Measurements from ENCODE around the gene CBX4.

CBX4 gene

DNA sequence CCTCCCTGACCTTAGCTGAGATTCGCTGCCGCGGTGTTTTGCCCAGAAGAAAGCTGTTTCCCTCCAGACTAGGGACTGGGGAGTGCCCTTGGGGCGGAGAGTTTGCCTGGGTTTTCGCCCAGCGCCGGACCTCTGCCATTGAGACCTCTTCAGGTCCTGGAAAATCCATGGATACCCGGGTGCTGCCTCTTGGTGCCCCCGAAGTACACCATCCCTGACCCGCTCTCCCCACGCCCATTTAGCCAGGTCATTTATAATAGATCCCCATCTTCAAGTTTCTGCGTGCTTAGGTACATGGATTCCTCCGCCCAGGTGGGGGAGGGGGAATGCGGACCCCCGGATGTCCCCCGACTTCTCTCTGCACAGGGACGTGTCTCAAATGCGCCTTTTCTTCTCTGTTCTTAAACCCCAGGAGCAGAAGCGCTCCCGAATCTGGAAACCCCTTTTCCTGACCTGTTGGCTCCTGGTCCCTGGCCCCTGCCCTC, 27.3 kb downstream of the CBX4 start:
- no peak for DNase-seq

GRCh38 chr17:79811011-79811867, 28.0 kb downstream of the CBX4 start:
- peak in 1 of 6 experiments; percentile 34 for DNase-seq

DNA sequence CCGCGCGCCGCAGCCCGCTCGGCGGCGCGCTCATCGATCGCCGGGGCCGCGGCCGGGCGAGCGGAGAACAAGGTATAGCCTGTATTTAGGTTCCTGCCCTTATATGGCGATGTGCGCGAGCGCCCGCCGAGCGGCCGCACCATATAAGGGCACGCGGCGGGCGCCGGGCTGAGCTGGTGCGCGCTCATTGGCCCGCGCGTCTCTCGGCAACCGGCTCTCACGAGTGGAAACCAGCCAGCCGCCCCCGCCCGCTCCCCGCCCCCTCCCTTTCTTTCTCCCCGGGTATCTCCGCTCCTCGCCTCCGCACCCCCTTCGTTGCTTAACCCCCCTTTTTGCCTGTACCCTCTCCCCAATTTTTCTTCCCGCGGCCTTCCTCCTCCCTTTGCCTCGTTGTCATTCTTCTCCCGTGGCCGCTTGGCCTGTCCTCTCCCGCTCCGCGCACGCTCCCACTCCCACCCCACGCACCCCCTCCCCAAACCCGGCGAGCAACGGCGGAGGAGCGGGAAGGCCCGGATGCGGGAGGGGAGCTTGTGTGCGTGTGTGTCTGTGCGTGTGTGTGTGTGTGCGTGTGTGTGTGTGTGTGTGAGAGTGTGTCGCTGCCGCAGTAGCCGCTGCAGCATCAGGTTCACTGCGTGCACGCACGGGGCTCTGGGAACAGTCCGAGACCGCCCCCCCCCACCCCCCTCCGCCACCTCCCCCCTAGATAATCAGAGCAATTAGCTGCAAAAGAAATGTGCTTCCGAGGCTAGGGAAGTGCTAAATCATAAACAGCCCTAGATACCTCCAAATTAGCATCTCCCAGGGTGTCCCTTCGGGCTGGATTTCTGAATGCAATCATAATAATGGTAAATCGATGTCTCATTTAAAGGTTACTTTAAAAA, 28.9 kb downstream of the CBX4 start:
- DNase-seq = peak; percentile 42 to 83 (median 76)

GRCh38 chr17:79809530-79810129, 29.6 kb downstream of the CBX4 start:
- peak in 1 of 6 experiments; percentile 44 for DNase-seq

DNA sequence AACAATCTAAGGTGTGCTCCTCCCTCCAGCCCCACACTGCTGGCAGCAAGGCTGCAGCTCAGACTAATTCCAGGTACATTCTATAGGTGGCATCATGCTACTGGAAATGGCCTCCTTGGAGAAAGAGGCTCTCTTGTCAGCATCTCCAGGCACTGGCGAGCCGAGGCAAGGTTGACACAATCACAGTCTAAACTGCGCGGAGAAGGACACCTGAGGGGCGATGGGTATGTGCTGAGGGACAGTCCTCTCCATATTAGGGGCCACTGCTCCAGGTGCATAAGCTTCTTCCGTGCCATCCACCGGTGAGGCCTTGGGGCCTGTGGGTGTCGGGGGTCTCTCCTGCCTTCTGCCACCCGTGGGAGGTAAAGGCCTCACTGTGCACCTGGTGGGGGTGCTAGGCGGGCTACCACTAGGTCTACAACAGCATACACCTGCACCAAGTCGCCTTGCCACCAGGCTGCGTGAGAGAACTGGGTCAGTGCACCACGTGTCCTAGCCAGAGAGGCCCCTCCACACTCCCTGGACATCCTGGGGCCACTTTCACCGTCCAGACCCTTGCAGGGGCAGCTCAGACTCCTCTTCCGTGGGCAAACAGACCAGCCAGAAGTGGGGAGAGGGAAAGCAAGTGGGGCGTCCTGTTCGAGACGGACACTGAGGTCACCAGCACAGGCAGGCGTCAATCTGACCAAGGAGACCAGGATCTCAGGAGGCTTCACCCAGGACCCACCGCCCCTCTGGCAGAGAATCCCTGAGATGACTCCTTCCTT, 30.3 kb downstream of the CBX4 start:
- DNase-seq = peak in 2 of 6 experiments; percentile 27 to 40

DNA sequence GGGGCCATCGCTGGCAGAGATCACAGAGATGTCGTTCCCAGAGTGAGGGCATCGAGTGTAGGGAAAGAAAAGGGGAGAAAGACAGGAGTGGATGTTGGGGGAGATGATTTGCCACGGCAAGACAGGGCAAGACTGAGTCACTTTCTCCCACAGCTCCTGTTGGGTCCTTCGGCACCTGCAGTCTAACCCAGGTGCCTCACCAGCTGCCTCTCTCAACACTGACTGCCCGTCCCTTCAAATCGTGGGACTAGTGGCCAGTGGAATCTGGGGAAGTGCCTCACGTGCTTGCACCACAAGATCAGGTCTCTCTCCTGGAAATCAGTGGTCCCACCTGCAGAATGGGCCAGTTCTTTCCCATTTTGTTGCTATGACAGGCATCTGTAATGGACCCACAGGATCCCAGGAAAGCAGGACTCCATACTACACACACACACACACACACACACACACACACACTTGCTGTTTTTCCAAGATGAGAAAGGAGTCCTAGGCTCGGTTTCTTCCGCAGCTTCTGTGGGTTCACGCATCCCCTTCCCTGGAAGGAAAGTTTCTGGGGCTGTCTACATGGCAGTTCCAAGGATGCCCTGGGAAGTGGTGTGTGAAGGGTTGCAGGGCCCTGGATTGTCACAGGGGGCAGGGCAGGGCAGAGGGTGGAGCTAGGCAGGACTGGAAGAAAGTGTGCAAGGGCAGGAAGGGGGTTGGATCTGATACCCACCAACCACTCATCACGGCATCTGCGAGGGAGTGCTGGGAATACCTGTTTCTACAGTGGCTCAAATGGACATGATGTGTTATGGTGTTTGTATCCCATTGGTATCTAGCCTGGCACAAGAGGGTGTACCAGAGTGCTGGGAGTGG, 32.1 kb downstream of the CBX4 start:
- no peak for DNase-seq

DNA sequence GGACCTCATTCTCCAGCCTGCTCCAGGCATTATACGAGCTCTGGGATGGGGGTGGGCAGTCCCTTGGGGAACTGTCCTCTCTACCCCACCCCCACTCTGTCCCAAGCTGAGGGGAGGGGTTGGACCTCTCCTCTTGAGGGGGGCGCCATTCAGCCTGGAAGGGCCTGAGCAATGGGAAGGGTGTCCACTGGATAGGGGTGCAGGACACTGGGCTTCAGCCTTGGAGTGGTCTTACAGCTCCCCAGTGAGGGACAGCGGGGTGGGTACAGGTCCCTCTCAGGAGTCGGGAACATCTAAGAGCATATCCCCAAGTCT, 32.8 kb downstream of the CBX4 start:
- no peak for DNase-seq

- no peak for DNase-seq
These were observed 34.2 kb downstream of the CBX4 start for GRCh38 chr17:79804856-79805696.

- peak in 3 of 6 experiments; percentile 17 to 57 (median 32) for DNase-seq
These were observed 35.0 kb downstream of the CBX4 start for GRCh38 chr17:79803997-79804855.

GRCh38 chr17:79803421-79803996, 35.7 kb downstream of the CBX4 start:
- DNase-seq = no peak

DNA sequence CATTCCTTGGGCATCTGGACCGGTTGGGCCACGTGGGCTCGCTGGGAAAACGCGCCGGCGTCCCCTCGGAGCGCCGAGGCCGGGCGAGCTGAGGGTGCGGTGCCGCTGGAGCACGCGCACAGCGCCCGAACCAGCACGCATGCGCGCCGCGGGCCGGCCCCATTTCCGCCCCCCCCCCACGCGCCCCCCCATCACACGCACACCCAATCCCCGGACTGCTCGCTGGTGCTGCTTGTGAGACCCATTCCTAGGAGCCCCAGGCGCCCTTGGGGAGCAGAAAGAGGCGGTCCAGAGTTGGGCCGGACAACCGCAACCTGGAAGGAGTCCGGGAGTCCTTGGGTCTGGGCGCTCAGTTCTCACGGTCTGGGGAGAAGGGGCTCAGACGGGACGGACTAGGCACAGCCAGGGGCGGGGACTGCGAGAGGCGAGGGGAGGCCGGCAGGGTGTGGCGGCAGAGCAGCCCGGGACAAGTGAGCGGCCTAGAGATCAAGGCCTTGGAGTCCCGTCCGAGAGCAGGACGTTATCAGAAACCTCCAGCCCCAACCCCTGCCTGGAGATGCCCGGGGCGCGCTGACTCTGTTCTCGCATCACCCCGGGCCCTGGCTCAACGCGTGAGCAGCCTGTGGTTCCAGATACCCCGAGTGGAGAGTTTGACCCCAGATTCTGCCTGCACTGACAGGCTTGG, 36.4 kb downstream of the CBX4 start:
- DNase-seq = no peak

- no peak for DNase-seq
These were observed 37.1 kb downstream of the CBX4 start for GRCh38 chr17:79802039-79802735.

DNA sequence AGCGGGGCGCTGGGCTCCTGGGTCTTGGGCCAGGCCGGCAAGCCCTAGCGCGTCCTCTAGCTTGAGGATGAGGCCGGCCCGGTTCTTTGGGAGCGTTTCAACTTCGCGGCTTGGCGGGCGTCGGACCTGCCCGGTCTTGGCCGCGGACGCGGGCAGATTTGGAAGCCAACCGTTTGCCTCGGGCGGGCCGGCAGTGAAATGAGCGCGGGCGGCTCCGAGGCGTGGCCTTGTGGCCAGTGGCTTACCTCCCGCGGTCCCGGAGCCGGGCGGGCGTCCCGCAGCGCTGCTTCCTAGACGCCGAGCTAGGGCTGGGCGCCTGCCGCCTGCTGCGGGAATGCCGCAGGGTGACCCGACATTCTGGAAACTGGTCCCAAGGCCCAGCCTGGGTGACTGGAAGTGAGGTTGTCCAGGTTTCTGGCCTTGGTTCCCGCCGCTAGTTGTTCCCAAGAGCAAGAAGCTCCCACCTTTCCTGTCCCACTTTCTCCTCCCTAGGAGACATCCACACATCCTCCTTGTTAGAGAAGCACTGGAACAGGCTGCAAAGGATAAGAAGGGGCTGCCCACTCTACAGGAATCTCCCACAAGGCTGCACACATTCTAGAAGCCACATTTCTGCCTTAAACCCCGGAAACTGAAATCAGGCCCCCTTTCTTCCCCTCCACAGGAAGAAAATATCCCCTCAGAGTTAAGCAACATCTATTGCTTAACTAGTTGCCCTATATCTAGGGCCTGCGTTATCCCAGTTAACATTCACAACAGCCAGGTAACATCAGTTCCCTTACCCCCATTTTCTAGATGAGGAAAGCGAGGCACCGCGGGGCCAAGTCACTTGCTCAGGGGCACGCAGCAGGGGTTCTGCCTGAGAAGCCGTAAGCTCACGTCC, 37.8 kb downstream of the CBX4 start:
- no peak for DNase-seq

DNA sequence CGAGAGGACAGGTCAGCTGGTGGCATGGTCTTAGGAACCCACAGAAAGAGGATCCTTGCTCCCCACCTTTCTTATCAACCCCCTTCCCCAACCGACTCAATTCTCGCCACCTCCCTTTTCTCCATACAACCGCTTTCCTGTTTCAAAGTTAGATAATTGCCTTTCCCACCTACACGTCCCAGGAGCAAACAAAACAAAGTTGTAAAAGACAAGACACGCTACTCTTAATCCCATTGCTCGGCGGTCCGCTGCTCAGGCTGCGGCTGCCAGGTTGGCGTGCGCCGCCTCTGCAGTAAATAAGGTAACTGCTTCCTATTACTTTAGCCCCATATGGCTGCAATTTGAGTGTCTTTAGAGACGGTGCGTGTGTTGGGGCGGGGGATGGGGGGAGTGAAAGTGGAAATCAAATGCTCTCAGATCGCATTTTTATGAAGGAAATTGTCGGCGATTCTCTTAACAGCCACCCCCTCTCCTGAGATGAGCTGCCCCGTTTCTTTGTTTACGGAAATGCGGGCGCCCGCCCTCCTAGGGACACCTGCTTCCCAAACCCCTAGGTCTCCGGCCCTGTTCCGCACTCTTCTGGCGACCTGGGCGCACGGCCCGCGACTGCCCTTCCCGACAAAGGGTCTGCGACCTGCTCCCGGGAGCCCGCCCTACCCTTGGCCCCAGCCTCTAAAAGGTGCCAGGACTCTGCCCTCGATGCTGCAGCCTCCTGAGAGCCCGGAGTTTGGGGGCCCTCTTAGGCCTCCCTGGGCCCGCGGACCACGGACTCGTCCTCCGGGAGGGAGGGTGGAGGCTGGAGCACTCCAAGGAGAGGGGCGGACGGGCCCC, 38.7 kb downstream of the CBX4 start:
- peak in 4 of 6 experiments; percentile 14 to 50 (median 26) for DNase-seq

DNA sequence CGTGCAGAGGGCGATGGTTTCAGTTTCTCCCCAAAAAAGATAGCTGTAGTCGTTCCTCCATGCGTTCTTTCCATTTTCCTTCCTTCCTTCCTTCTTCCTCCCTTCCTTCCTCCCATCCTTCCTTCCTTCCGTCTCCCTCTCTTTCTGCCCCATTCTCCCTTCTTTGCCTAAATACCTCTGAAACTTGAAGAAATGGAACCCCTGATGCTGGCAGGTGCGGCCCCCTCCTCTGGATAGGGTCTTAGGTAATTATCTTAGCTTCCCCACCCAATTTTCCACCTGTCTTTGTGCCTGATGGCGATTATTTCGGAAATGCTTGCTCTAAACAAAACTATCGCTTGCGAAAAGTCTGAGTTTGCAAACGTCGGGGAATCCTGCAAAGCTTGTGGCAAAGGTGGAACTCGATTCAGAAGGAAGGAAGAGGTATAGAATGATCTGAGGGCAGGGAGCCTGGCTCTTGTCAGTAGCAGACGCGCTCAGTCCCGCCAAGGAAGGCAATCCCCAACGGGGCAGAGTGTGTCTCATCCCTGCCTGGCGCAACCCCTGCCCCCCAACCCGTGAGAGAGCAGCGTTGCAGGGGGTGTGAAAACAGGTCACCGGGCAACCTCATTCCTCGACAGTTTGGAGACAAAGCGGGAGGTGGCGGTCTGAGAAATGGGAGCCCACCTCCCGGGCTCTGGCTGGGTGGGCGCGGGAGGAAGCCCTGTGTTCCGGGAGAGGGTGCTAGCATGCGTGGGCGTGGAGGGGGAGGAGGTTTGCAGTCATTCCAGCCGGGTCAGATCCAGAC, 39.5 kb downstream of the CBX4 start:
- DNase-seq = peak in 1 of 6 experiments; percentile 23

All from stimulated activated naive CD4-positive, alpha-beta T cell (primary cell).